Breast epithelium (tissue), 3 donors: ENCODE results near the gene ARHGEF19.

ENCODE experiments used
- POLR2A ChIP-seq: fragments of 450-650 bp; IDR thresholded peaks from one replicate; pipeline ENCODE4 v1.6.1; 2016; ENCODE audit warnings: antibody characterized with exemption, mild to moderate bottlenecking, moderate library complexity
- POLR2AphosphoS5 ChIP-seq, 3 donors: sonication (generic); formaldehyde crosslinking; IDR thresholded peaks; one replicate each; pipeline ENCODE4 v1.6.1; 2017; ENCODE audit warnings: antibody characterized with exemption in 3 of 3
- TF ChIP-seq, protein P1 (sequence below), 3 donors: fragments of 450-650 bp; IDR thresholded peaks; one replicate each; pipeline ENCODE4 v1.5.1; 2016 to 2017; ENCODE audit warnings: antibody characterized with exemption in 3 of 3, mild to moderate bottlenecking in 3 of 3, moderate library complexity in 3 of 3

DNA sequence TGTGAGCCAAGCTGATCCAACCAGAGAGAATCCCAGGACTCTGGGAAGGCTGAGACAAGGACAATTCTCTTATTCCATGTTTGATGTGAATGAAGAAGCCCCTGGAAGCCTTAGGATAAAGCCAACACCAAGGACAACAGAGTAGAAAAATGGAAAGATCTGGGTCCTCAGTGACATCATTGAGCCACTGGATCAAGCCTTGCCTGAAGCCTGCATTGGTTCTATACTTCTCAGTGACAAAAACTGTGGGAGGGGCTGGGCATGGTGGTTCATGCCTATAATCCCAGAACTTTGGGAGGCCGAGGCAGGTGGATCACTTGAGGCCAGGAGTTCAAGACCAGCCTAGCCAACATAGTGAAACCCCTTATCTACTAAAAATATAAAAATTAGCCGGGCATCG, 15.6 kb downstream of the ARHGEF19 start:
- TF ChIP-seq, protein P1, sequence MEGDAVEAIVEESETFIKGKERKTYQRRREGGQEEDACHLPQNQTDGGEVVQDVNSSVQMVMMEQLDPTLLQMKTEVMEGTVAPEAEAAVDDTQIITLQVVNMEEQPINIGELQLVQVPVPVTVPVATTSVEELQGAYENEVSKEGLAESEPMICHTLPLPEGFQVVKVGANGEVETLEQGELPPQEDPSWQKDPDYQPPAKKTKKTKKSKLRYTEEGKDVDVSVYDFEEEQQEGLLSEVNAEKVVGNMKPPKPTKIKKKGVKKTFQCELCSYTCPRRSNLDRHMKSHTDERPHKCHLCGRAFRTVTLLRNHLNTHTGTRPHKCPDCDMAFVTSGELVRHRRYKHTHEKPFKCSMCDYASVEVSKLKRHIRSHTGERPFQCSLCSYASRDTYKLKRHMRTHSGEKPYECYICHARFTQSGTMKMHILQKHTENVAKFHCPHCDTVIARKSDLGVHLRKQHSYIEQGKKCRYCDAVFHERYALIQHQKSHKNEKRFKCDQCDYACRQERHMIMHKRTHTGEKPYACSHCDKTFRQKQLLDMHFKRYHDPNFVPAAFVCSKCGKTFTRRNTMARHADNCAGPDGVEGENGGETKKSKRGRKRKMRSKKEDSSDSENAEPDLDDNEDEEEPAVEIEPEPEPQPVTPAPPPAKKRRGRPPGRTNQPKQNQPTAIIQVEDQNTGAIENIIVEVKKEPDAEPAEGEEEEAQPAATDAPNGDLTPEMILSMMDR (IDR thresholded peaks at IDR 0.05), result no peak
- TF ChIP-seq POLR2A (no peak), POLR2AphosphoS5 (IDR thresholded peaks at IDR 0.05) (no peak)
